ENCODE measurements around the gene HOXD1.

Gene HOXD1

DNA sequence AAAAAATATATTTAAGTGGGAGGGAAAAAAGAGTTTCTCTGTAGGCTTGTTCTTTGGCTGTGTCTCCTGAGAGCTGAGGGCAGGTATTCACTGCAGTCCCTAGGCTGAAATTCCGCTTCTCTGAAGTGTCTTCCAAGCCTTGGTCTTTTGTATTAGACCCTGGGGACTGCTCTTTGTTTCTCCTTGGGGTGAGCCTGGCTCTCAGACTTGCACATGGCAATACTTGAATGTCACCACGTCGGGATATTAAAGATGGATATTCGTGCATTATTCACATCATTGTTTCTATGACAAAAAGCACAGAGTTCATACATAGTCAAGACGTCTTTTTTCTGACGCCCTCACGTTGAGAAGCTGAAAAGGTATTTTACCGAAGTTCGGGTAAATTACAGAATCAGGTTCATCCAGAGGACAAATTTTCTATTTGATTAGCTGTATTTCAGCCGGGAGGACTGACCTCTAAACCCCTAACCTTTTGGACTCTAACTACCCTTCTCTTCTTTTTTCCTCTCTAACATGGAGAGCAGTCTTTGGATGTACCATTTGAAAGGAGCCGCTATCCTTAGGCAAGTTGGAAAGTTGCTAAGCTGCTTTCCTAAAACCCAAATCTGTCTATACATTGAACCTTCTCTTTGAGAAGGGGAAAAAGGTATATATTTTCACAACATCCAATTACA lies 33.8 kb upstream of the HOXD1 start:
- DNase-seq = no peak

DNA sequence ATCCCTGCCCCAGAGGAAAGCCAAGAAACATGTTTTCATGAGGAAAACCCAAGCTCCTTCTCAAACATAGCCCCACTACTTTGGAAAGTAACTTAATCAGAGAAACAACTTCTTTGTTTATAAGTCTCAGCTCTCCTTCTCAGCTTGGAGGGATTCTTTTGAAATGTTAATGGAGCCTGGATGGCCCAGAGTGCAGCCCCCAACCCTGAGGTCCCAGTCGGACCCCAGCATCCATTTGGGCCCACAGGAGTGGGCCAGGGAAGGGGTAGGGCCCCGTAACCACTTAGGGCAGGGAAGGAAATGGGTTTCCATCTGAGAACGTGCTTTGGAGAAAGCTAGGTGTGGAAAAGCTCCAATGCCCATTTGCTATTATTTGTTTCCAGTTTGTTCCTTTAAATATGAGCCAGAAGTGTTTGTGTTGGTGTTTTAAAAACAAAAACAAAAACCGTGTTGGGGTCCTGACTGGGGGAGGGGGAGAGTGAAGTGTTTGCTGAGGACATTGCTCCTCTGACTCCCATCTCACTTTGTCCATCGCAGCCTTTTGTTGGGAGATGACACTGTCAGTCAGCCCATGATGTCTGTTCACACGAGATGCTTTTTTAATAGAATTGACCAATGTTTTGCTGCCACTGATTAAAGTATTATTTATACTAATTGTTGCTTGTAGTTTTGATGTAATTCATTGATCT lies 33.0 kb upstream of the HOXD1 start:
- no peak for DNase-seq

DNA sequence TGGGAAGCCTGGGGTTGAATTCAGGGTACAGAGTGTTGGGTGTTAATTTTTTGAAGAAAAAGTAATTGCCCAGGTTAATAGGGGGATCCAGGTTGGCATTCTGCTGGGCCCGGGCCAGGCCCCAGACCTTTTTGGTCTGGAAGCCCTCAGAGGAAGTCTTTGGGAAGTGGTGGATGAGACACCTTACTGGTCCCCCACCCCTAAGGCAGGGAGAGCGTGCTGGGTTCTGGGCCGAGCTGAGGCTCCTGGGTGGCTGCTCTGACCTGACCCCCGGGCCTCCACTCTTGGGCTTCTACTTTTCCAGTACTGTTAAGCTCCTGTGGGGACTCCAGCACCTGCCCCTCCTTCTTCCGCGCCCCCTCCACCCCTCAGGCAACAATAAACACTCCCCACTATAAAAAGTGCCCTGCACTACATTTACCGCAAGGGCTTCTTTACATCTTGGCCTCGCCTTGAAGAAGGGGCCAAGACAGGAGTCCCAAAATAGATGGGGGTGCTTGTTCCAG lies 32.1 kb upstream of the HOXD1 start:
- DNase-seq = no peak

DNA sequence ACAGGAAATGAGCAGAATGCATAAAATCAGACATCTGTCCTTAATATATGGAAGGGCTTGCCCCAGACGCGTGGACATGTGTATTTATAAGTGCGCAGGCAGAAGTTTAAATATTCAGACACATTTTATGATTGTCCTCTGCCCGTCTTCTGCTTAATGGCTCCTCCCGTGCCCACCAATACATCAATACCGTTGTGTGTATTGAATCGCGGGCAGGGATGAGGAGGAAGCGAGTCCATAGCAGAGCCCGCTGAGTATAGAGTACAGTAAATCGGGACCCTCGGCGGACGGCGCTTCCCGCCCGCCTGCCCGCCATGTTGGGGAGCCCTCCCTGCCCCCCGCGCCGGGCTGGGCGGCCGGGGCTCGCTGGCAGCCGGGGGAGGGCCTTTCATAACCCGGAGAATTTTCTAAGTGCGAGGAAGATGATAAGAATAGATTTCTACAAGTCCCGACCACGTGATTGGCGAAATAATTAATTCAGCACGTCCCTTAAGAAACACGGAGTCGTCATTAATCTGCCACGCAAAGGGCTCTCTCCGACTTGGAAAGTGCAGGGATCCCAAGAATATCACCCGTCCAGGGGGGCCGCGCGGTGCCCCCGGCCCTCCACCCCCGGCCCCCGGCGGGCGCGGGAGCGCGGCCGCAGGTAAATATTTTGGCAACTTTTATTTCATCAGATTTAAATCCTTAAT lies 31.5 kb upstream of the HOXD1 start, which contains the start of gene HOXD3:
TSS of gene HOXD3 (plus strand) at position 501 of the 692 bp plus-strand sequence. CDS start 11,808 bp downstream, outside the sequence.
- no peak for DNase-seq

DNA sequence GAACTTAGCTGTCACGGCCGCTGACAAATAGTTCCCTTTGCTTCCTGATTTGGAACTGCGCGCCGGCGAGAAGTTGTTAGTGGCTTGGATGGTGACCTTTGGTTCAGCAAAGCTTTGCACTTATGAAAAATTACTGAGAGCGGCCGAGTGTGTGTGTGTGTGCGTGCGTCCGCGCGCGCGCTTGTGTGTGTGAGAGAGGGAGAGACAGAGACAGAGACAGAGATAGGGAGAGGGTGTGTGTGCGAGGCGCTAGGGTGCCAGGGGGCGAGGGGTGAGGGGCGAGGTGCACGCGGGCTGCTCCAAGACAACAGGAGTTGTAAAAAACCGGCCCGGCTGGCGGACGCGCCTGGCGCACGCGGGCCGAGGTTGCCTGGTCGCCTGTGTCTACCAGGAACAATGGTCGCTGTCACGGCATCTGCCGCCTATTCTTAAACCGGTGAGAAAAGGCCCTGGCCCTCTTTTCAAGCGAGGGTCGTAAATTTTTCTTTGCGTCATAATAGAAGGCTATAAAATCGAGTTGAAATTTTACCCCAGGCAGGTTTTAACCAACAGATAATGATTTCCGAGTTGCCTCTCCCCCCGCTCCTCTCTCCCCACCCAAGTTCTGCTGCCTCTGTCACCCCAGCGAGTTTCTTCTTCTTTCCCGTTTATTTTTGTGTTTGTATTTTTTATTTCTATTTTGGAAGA lies 30.8 kb upstream of the HOXD1 start:
- no peak for DNase-seq

DNA sequence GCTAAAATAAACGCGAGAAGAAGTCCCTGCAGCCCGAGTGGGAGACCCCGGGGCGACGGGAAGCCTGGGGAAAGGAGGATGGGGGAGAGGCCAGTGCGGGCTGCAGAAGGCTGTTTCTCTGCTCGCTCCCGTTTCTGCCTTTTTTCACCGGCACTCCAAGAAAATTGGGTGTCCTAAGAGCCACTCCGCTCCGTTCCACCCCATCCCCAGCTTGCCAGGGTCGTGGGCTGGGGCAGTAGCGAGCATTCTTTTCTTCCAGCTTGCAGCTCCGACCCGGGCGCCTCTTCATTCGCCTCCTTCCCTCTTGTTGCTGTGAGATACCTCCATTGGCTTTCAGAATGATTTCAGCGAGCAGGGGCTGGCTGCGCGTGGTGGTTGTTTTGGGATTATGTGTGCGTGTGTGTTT lies 30.3 kb upstream of the HOXD1 start:
- DNase-seq = no peak

DNA sequence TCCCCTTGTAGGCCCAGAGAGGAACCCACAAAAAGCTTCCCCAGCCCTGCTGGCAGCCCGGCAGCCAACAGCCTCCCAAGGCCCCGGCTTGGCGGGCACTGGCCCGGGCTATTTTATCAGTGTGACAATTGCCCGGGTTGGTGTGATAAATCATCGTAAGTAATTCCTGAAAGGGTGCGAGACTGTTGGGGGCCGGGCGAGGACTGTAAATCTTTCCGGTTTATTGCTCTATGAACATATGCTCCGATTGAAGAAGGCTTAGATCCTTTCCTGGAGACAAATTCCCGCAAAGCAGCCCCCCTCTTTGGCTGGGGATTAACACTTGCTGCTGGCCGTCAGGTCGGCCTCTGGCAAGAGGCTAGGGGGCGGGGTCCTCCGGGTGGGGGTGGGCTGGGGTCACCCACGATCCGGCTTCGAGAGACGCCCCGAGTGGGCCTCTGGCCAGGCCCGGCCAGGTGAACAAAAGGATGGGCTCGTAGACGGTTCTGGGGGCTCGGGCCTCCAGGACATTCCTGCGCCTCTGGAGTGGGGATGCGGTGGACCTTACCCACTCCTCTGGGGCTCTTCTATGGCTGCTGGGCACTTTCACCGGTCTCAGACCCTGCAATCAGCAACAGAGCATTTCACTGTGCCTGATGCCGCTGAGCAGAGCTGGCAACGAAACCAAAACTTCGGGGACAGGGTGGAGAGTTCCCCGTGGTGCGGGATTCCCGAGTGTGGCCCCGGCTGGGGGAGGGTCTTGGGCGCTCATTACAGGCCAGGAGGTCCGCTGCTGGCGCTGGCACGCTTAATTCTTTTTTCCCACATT lies 29.4 kb upstream of the HOXD1 start:
- DNase-seq = no peak

DNA sequence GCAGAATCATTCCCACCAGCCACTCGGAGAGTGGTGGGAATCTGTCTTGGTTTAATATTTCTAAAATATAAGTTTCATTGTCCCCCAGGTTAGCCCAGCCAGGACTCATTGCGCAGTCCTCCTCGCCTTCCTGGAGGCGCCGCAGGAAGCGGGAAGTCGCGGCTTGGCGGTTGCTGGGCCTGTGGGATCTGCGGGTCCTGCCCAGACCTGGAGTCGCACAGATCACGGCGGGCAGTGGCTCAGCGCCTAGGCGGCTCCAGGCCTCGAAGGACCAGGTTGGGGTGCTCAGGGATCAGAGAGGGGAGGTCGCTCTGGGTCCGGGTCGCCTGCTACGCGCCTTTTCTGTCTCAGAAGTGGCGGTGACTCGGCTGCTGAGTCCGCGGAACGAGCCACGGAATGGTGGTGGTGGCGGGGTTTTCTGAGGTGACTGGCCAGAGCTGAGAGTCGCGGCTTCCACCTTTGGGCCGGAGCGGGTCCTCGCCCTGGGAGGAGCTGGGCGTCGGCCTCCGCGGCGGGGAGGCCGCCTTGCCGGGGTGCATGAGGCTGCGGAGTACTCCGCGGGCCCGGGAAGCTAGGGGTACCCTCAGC lies 28.7 kb upstream of the HOXD1 start:
- no peak for DNase-seq

DNA sequence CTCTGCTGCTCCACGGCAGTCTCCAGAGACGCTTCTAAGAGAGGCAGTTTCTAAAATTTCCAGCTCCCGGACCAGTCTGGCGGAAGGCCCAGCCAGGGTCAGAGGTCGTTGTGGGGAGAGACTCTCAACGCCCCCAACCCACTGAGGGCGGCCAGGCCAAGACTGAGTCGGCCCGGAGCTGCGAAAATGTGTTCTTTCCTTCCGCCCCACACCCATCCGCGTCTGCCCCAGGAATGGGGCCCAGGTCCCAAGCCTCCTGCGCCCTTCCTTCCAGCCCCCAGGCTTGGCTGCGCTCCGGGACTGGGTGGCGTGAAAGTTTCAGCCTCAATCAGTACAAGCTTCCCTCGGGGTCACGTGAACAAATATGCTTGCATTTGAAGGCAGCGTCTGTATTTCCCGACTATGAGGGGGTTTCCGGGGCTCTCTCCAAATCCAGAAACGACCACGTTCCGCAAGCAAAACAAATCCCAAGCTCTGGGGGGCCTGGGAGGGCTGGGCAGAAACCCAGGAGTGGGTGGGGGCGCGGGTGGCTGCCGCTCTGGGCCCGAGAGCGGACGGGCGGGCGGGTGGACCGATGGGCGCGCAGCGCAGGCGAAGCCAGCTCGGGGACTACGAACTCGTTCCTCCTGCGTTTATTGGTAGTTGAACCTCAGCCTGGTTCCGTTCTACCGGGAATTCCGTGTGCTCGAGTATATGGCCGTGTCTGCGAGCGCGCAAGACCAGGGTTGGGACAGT lies 28.1 kb upstream of the HOXD1 start:
- DNase-seq = no peak

DNA sequence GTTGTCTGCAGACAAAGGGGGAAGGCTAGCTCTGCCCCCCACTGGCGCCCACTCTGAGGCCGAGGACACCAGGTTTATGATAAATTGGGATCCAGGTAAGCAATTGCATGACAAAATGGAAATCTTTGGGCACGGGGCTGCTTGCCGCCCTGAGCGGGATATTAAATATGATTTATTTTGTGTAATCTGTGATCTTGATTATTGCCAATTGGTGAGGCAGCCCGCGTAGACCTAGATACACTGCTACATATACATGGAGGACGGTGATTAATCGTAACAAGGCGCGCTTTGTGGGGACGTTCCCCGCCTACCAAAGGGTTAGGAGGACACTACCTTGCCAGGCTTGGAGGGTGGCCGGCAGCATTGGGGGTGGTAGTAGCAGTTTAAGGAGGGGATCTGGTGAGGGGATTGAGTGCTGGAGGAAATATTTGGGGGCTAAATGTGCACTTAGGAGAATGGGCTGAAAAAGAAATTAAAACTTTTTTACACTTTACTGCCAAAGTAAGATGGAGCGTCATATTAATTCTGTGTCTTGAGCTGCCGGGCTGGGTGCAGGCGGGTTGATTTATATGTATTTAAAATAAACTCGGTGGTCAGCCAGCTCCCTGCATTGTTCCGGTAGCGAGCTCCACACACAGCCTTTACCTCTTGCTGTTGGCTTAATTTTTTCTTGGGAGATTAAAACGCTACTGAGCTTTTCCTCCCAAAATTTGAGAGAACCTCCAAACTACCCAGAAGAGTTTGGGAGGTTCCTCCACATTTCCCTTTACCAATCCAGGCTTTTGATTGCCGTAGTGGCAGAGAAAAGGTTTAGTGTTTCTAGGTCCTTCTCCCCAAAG lies 27.3 kb upstream of the HOXD1 start:
- no peak for DNase-seq

DNA sequence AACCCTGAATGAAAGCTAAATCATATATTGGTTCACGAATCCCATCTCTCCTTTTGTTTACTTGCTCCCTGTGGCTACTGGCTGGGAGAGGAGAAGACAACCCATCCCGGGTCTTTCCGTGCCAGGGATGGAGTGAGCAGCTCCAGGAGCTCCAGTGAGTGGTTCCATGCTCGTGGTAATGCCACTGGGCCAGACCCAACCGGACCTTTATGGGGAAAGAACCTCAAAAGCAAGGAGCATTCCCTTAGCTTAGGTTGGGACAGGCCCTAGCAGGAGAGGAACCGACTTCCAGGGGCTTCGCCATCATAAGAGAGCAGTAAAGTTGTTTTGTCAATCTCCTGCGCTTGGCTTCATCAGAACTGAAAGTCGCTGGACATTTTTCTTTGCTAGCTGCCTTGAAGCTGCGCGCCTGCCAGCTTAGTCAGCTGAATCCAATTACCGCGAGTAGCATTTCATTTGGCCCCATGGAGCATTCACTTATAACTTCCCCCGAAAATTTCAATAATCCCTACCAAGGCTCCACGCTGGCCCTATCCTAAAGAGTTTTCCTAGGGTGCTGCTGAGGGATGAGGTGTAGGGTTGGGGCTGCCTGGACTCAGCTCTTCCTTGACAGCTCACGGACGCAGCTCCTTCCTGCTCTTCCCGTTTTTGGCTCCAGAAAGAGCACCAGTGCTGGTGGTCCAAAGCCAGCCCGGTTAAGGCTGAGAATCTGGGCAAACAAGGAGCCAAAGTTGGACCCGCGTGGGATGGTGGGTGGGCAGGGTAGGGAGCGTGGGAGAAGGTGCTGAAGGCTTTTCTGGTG lies 26.4 kb upstream of the HOXD1 start:
- no peak for DNase-seq

DNA sequence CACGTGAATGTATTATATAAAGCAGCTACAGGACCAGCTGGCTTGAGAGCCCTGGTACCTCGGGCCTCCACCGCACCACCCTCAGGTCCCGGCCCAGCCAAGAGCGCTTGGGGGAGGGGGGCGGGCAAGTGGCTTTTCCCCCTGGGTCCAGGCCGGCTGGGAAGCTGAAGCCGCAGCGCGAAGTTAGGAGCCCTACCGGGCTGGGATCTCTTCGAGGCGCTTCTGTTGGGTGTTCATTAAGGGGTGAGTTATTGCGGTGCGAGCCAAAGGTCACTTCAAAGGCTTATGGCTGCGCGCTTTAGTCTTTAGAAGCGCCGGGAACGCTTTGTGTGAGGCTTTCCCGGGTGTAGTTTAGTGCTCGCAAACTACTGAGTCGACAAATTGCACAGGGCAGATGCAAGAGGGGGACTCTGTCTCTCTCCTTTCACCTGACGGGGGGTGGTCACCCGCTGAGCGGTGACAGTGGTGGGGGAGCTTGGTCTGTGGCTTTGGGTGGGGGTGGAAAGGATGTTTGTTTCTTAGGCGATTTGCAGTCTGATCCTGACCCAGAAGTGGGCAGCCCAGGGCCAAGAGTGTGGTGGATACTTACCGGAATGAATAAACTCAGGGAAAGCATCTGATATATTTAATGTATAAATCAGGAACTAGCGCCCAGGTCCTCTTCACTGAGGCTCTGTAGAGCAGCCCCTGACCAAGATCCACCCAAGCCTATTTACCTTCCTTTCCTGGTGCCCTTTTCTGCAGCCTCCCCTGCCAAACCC lies 25.4 kb upstream of the HOXD1 start:
- no peak for DNase-seq

DNA sequence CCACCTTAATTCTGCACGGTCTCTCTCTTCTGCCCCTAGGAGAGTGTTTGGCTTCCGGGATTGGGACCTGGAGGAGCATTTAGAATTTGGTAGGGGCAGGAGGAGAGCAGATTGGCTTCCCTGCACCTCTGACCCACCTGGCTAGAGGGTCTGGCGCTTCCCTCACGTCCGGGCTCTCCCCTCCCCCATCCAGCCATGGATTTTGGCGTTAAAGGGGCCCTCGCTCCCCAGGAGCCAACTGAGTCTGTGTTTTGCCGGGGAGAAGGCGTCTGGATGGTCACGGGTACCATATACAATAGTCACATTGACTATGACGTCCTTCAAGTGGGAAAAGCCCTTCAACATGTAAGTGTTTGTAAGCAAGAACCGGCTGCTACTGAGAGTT lies 24.8 kb upstream of the HOXD1 start:
- no peak for DNase-seq

DNA sequence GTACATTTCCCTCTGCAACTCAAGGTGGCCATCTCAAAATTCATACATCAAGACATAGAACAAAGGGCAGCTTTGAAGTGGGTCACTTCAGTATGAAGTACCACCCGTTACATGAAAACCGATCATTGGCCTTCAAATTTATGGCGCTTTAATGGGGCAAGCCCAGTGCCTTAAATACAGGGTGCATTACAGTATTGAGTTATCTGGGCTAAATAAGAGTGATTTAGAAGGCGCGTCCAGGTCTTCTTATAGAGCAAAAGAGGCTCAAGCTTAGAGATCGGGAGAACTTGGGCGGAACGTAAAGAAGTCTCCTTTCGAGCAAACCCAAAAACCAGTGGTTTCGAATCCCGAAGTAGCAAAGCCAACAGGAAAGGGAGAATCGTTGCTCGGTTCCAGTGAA lies 24.3 kb upstream of the HOXD1 start:
- DNase-seq = no peak

DNA sequence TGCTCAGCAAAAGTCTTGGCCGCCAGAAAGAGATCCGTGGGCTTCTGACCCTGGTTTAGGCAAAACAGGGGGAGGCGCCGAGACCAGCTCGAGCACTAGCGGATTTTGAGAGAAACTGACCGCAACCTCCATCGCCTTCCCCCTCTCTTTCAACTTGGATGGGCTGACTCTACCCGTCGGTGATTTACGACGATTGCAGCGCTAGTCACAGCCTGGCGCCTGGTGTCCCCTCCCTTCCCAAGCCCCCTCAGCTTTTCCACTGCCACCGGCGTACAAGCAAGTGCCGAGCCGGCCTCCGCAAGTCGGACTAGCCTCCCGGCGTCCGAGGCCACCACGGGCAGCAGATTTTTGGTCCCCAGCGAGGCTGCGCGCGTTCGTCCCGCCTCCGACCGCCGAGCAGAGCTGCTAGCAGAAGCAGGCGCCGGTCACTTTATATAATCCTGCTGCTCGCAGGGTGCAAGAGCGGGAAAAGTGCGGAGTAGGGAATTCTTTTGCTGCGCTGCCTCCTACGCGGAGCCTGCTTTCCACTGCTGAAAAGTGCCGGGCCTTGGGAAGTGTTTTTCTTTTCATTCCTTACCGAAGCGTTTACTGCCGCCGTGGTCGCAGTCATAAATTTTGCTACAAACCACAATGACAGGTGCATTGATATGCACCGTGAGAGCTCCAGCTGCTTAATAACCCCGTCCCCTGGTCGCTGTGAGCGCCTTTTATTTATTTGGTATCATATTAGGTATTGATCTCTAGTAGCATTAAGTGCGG lies 23.7 kb upstream of the HOXD1 start:
- DNase-seq = no peak

DNA sequence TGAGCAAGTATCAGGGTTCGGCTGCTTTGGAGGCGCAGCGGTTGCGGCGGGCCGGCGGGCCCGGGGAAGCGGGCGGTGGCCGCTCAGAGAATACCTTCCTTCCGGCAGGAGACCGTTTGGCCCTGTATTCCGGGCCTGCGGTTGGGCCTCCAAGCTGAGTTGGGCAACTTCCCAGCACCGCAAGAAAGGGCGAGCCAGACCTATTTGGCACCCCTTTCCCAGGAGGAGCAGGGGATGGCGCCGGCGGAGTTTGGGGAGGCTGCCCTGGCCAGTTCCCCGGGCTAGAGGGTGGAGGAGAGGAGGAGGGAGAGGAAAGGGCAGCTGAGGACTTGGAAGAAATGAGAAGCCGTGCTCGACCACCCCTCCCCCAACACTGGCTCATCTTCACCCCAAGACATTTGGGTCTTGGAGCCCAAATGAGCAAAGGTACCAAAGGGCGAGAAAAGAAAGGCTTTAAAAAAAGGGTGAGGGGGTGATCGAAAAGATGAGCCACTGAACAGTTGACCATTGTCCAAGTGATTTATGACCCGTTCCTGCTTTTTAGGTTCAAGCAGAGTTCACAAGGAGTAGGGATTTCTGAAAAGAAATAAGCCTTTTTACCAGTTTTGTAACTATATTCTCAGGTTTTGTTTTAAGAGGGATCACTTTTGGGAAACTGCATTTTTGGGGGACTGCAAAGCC lies 23.0 kb upstream of the HOXD1 start:
- no peak for DNase-seq

DNA sequence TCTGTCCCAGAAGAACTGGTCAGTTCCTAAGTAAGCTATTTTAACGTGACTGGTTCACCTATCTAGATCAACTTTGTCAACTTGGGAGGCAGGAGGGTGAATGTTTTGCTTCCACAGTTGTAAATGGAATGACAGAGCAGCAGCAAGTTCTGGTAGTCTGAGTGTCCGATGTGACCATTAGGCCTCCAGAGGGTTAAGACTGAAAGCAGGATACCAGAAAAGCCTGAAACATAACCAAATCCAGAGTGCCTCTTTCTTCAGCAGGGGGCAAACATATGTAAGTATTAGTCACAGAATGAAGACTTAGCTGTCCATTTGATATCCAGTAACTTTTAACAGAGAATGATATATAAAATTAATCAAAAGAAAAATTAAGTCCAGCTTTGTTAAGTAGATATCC lies 22.2 kb upstream of the HOXD1 start:
- DNase-seq = no peak

All from Kasumi-1 (cell line).